HepG2 (cell line): ENCODE results near the gene NDUFV1. TPM values are rescaled to one million over a fixed set of nuclear protein-coding genes. Genes with fewer than 3 reads are reported as not detected.

Experiments used
- ATAC-seq: fragments of 200-7000 bp; cut with Tn5 transposase; 3 replicates; pipeline ENCODE4 v1.9.1; 2020; ENCODE audit warnings: mild to moderate bottlenecking, moderate library complexity
- BruUV-seq: library from RNA; stranded (reverse); fragments of 400-500 nt; replicated peaks from 2 replicates; lab custom pipeline; 2021; lab: Mats Ljungman, UMichigan
- CTCF ChIA-PET: fragments of 300-600 bp; formaldehyde crosslinking; extraction: SDS; loops from one replicate; lab custom pipeline; 2021; ENCODE audit warnings: low total read pairs, inconsistent platforms, low intra/inter-chr PET ratio; lab: Yijun Ruan, JAX
- POLR2A ChIA-PET: fragments of 350-600 bp; sonication (Branson Sonifier 250); formaldehyde crosslinking; loops from one replicate; lab custom pipeline; 2020; ENCODE audit warnings: antibody characterized with exemption, inconsistent platforms; lab: Yijun Ruan, JAX
- DNase-seq: peaks from one replicate; pipeline ENCODE4 v3.0.0-alpha.2; 2015; ENCODE audit warnings: low spot score
- FAIRE-seq: peaks from 3 replicates; lab custom pipeline; 2011; peaks lifted over from hg19 to GRCh38; lab: Jason Lieb, UNC
- H2AFZ ChIP-seq: one replicate; pipeline ENCODE4 v1.6.1; 2011; ENCODE audit warnings: low read length, inconsistent platforms
- H3K27ac ChIP-seq: fragments of 300-600 bp; 3 replicates; pipeline ENCODE4 v1.8.0; 2011; ENCODE audit warnings: mixed run types, mild to moderate bottlenecking, mixed read lengths, low read length, inconsistent platforms; ENCODE audit not compliant: insufficient read depth; ENCODE audit errors: extremely low read length
- H3K27me3 ChIP-seq, 2 experiments: fragments of 200-600 bp in 1 of 2; 2 replicates in 1 of 2; 3 replicates in 1 of 2; pipeline versions ENCODE4 v1.6.0 to v1.8.0; 2011; ENCODE audit warnings: low read length in 2 of 2, mild to moderate bottlenecking in 2 of 2, moderate library complexity in 2 of 2, inconsistent platforms in 1 of 2; ENCODE audit not compliant: insufficient read depth in 2 of 2, control insufficient read depth in 1 of 2
- H3K36me3 ChIP-seq, 2 experiments: fragments of 200-600 bp in 1 of 2; replicated peaks in 1 of 2; 2 replicates in 1 of 2; 3 replicates in 1 of 2; pipeline versions ENCODE4 v1.5.1 to v1.8.0; 2011; ENCODE audit warnings: low read length in 2 of 2, inconsistent platforms in 1 of 2; ENCODE audit not compliant: insufficient read depth in 2 of 2, control insufficient read depth in 1 of 2
- H3K4me1 ChIP-seq: 2 replicates; pipeline ENCODE4 v1.5.1; 2012; ENCODE audit warnings: low read length, inconsistent platforms; ENCODE audit not compliant: insufficient read depth
- H3K4me2 ChIP-seq: 2 replicates; pipeline ENCODE4 v1.6.0; 2011; ENCODE audit warnings: low read depth, low read length, inconsistent platforms
- H3K4me3 ChIP-seq, 3 experiments: fragments of 200-600 bp in 1 of 3; sonication (generic), shearing (Covaris generic) in 1 of 3; replicated peaks in 1 of 3; 2 replicates each; pipeline ENCODE4 v1.5.1; 2011 to 2016; ENCODE audit warnings: low read length in 3 of 3, inconsistent platforms in 2 of 3, low read depth in 2 of 3, mild to moderate bottlenecking in 2 of 3, control low read depth in 1 of 3, mixed read lengths in 1 of 3; ENCODE audit not compliant: insufficient read depth in 1 of 3
- H3K79me2 ChIP-seq: one replicate; pipeline ENCODE4 v1.6.1; 2011; ENCODE audit warnings: low read length, inconsistent platforms; ENCODE audit not compliant: insufficient read depth
- H3K9ac ChIP-seq: 2 replicates; pipeline ENCODE4 v1.6.0; 2011; ENCODE audit warnings: mild to moderate bottlenecking, low read depth, low read length, inconsistent platforms; ENCODE audit not compliant: insufficient read depth
- H3K9me3 ChIP-seq: 2 replicates; pipeline ENCODE4 v1.5.1; 2012; ENCODE audit warnings: mild to moderate bottlenecking, low read length
- H4K20me1 ChIP-seq: 2 replicates; pipeline ENCODE4 v1.6.0; 2011; ENCODE audit warnings: inconsistent platforms, mild to moderate bottlenecking, low read length, moderate library complexity; ENCODE audit not compliant: insufficient read depth
- BORCS8-MEF2B ChIP-seq: sonication (generic); formaldehyde crosslinking; IDR thresholded peaks from 2 replicates; pipeline ENCODE4 v1.8.0; 2022; ENCODE audit warnings: mild to moderate bottlenecking, missing genetic modification reagents
- CBX1 ChIP-seq: IDR thresholded peaks from one replicate; pipeline ENCODE4 v1.6.1; 2016; ENCODE audit warnings: antibody characterized with exemption, low read depth
- ISX ChIP-seq: sonication (generic); formaldehyde crosslinking; conservative IDR thresholded peaks from 2 replicates; pipeline ENCODE4 v1.5.0; 2020; ENCODE audit warnings: missing genetic modification reagents
- MIER3 ChIP-seq: IDR thresholded peaks from 2 replicates; pipeline ENCODE4 v1.6.1; 2016; ENCODE audit warnings: missing compliant biosample characterization, borderline replicate concordance
- NCOA5 ChIP-seq: sonication (generic); formaldehyde crosslinking; IDR thresholded peaks from 2 replicates; pipeline ENCODE4 v1.4.0; 2020; ENCODE audit warnings: missing genetic modification reagents
- NFRKB ChIP-seq: fragments of 450-650 bp; IDR thresholded peaks from 2 replicates; pipeline ENCODE4 v1.6.1; 2017
- SMAD1 ChIP-seq: sonication (generic); formaldehyde crosslinking; IDR thresholded peaks from 2 replicates; pipeline ENCODE4 v1.4.0; 2020; ENCODE audit warnings: missing genetic modification reagents, low read depth, mild to moderate bottlenecking, borderline replicate concordance
- ZNF20 ChIP-seq: sonication (generic); formaldehyde crosslinking; IDR thresholded peaks from 2 replicates; pipeline ENCODE4 v1.4.0; 2020; ENCODE audit warnings: mild to moderate bottlenecking, moderate library complexity, missing genetic modification reagents
- ZNF547 ChIP-seq: sonication (generic); formaldehyde crosslinking; IDR thresholded peaks from 2 replicates; pipeline ENCODE4 v1.5.1; 2020; ENCODE audit warnings: mild to moderate bottlenecking, missing genetic modification reagents
- ZNF770 ChIP-seq: sonication (generic); formaldehyde crosslinking; IDR thresholded peaks from 2 replicates; pipeline ENCODE4 v1.5.0; 2020; ENCODE audit warnings: mild to moderate bottlenecking, missing genetic modification reagents
- ZNF83 ChIP-seq: sonication (generic); formaldehyde crosslinking; IDR thresholded peaks from 2 replicates; pipeline ENCODE4 v1.4.0; 2020; ENCODE audit warnings: missing genetic modification reagents, mild to moderate bottlenecking, borderline replicate concordance
- ZUFSP ChIP-seq: sonication (generic); formaldehyde crosslinking; IDR thresholded peaks from 2 replicates; pipeline ENCODE4 v1.9.0; 2021; ENCODE audit warnings: missing genetic modification reagents, mild to moderate bottlenecking, borderline replicate concordance
- WGBS: methylation state at CpG from one replicate; pipeline ENCODE4 v1.1.6; 2017; ENCODE audit warnings: low lambda C conversion rate; 5-methylcytosine and 5-hydroxymethylcytosine counted together
- in situ Hi-C: cut with HindIII; loops from 2 replicates; pipeline ENCODE4 v1.10.0; 2017; ENCODE audit warnings: low pct_unique_long_range_greater_than_20kb; ENCODE audit not compliant: extremely low pct_ligation_motif_present
- intact Hi-C: fragments of 100-400 bp; cut with micrococcal nuclease; formaldehyde crosslinking; loops from one replicate; pipeline ENCODE4 v1.10.0; 2022; ENCODE audit not compliant: unreplicated experiment
- polyA plus RNA-seq, 8 experiments: library from polyadenylated mRNA; depleted of rRNA in 3 of 8; stranded (reverse) in 7 of 8; unstranded in 1 of 8; fragments of >200 nt; fragmentation: Illumina TruSeq in 4 of 8; extraction: Trizol in 4 of 8; gene quantifications; 2 replicates each; pipeline versions ENCODE4 v1.2.1 to v1.2.3, GENCODE V29; 2011 to 2016; ENCODE audit warnings: low read depth in 4 of 8, missing spikeins in 1 of 8, mixed read lengths in 1 of 8; ENCODE audit not compliant: insufficient read depth in 1 of 8
- total RNA-seq, 5 experiments: library from RNA; depleted of rRNA; stranded (reverse); fragments of >200 nt; fragmentation: Illumina TruSeq; extraction: Trizol; gene quantifications; 2 replicates each; pipeline ENCODE4 v1.2.3, GENCODE V29; 2016; ENCODE audit warnings: low read depth in 1 of 5
- TF ChIP-seq, protein P1 (sequence below): sonication (generic); formaldehyde crosslinking; IDR thresholded peaks from 2 replicates; pipeline ENCODE4 v1.4.0; 2020; ENCODE audit warnings: missing genetic modification reagents
- TF ChIP-seq, protein P2 (sequence below): sonication (generic); formaldehyde crosslinking; IDR thresholded peaks from 2 replicates; pipeline ENCODE4 v1.8.0; 2022; ENCODE audit warnings: mild to moderate bottlenecking, missing genetic modification reagents, moderate library complexity

NDUFV1 gene
- total and polyA plus RNA-seq, 2 of the 13 experiments (the other 11 are each of a cell fraction or from before 2014, with no cell fraction given), result 88.9 to 137 TPM

DNA sequence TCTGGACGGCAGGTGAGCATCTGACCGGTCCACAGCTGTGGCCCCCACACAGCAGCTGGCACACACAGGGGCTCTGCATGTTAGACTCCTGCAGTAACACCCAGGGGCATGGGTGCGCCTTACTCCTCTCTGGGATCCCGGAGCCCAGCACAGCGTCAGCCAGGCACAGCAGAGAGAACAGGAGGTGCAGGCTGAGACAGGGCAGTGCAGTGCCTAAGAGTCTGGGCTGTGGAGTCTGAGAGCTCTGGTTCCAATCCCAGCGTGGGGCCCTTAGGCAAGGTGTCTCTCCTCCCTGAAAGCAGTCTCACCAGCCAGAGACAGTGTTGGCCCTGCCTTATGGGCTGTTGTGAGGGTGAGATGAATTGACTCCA is 20.7 kb downstream of the NDUFV1 start:
- H3K9me3 ChIP-seq, result no peaks in the 10 kb centered on the region
- no TSS peak for BruUV-seq
- peaks cover 45% of the 10 kb centered on the region for H3K4me1 ChIP-seq
- no peaks in the 10 kb centered on the region for H3K36me3 ChIP-seq
- DNase-seq (no peak), FAIRE-seq (no peak), ATAC-seq (no peak)
- H2AFZ ChIP-seq, result no peak overlapping the region
- no peaks in the 10 kb centered on the region for H3K79me2 ChIP-seq
- WGBS, result 100% methylated on average over 3 of the region's 6 CpGs
- POLR2A ChIA-PET, result interaction anchor here (2.1 kb wide), 1 partner anchor 14 kb away, joined by 9 read pairs; no protein-coding TSS in a partner anchor
- H3K9ac ChIP-seq, result no peak overlapping the region
- no peak overlapping the region for H3K4me2 ChIP-seq
- no peak overlapping the region for H3K4me3 ChIP-seq
- H3K27me3 ChIP-seq, result no peaks in the 10 kb centered on the region
- TF ChIP-seq NFRKB, result no peak
- no peak for TF ChIP-seq ZNF83 (CRISPR knock-in tag)
- TF ChIP-seq NCOA5, result no peak
- TF ChIP-seq SMAD1 (CRISPR knock-in tag), result no peak
- TF ChIP-seq ZUFSP, result no peak
- no peak for TF ChIP-seq ZNF547 (CRISPR knock-in tag)
- no peak for TF ChIP-seq ISX (CRISPR knock-in tag)
- TF ChIP-seq ZNF20 (CRISPR knock-in tag), result no peak
- no peak for TF ChIP-seq BORCS8-MEF2B
- TF ChIP-seq MIER3 (CRISPR knock-in tag), result no peak
- TF ChIP-seq, protein P1, sequence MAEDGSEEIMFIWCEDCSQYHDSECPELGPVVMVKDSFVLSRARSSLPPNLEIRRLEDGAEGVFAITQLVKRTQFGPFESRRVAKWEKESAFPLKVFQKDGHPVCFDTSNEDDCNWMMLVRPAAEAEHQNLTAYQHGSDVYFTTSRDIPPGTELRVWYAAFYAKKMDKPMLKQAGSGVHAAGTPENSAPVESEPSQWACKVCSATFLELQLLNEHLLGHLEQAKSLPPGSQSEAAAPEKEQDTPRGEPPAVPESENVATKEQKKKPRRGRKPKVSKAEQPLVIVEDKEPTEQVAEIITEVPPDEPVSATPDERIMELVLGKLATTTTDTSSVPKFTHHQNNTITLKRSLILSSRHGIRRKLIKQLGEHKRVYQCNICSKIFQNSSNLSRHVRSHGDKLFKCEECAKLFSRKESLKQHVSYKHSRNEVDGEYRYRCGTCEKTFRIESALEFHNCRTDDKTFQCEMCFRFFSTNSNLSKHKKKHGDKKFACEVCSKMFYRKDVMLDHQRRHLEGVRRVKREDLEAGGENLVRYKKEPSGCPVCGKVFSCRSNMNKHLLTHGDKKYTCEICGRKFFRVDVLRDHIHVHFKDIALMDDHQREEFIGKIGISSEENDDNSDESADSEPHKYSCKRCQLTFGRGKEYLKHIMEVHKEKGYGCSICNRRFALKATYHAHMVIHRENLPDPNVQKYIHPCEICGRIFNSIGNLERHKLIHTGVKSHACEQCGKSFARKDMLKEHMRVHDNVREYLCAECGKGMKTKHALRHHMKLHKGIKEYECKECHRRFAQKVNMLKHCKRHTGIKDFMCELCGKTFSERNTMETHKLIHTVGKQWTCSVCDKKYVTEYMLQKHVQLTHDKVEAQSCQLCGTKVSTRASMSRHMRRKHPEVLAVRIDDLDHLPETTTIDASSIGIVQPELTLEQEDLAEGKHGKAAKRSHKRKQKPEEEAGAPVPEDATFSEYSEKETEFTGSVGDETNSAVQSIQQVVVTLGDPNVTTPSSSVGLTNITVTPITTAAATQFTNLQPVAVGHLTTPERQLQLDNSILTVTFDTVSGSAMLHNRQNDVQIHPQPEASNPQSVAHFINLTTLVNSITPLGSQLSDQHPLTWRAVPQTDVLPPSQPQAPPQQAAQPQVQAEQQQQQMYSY (CRISPR knock-in tag), result no peak
- TF ChIP-seq CBX1, result no peak
- TF ChIP-seq ZNF770 (CRISPR knock-in tag), result no peak
- TF ChIP-seq, protein P2, sequence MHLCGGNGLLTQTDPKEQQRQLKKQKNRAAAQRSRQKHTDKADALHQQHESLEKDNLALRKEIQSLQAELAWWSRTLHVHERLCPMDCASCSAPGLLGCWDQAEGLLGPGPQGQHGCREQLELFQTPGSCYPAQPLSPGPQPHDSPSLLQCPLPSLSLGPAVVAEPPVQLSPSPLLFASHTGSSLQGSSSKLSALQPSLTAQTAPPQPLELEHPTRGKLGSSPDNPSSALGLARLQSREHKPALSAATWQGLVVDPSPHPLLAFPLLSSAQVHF (CRISPR knock-in tag), result no peak
- TF ChIP-seq, all 625 proteins: peak for 0
- intact Hi-C loops (no loop called here), in situ Hi-C loops (no loop called here)
- H4K20me1 ChIP-seq, result no peaks in the 10 kb centered on the region
- no peak overlapping the region for H3K27ac ChIP-seq
- CTCF ChIA-PET, result no interaction called here
